Measurements from ENCODE around the gene MINDY4. TPM values are rescaled to one million over a fixed set of nuclear protein-coding genes. Genes with fewer than 3 reads are reported as not detected.

MINDY4 gene
- total and polyA plus RNA-seq, 2 donors = 1.5 to 1.7 TPM

GRCh38 chr7:30750683-30751650 lies 20.2 kb upstream of the MINDY4 start:
- Histone ChIP-seq H3K36me3 (ENCODE audit: control insufficient read depth in 2 of 2, insufficient read depth in 2 of 2, low read length in 1 of 2) (no peaks in the 10 kb centered on the region), H3K9me3 (ENCODE audit: control insufficient read depth in 2 of 2, insufficient read depth in 1 of 2, low read length in 1 of 2) (peaks cover 0 to 8% of the 10 kb centered on the region in 2 donors), H3K27me3 (ENCODE audit: control insufficient read depth in 2 of 2, insufficient read depth in 1 of 2, low read length in 1 of 2) (no peaks in the 10 kb centered on the region), H3K27ac (ENCODE audit: low read depth in 1 of 2, low read length in 1 of 2) (peak overlapping the region in 1 of 2 donors; percentile 11), H3K4me3 (ENCODE audit: low read length in 2 of 2) (no peak overlapping the region), H3K4me1 (ENCODE audit: control insufficient read depth in 2 of 2, insufficient read depth in 2 of 2, low read length in 2 of 2) (no peaks in the 10 kb centered on the region)
- 86% methylated on average over 16 of the region's 16 CpGs for WGBS
- no peak for DNase-seq (ENCODE audit: low read depth in 6 of 9, low spot score in 9 of 9)

DNA sequence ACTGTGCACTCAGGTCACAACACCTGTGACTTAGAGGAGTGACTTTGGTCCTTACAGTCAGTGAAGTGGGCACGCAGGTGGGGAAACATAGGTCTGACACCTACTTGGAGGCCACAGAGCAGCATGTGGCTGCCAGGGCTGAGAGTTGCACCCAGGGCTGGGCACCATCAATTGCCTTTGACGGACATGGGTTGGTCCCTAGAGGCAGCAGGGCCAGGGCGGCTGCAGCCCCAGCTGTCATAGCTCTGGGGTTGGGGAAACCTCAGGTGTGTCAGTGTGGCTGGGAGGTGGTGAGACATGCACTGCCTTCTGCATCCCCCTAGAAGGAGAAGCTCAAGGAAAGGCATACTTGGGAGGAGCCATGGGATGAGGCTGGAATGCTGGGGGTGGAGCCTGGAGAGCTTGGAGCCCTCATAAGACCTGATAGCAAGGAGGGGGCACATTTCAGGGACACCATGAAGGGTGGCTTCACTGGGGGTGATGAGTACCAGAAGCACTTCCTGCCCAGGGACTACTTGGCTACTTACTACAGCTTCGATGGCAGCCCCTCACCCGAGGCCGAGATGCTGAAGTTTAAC lies 19.4 kb upstream of the MINDY4 start, which contains the start of gene INMT:
TSS of gene INMT (plus strand) at position 440 of the 578 bp plus-strand sequence. CDS start at position 456, 16 bp downstream.
- H3K27ac ChIP-seq (ENCODE audit: low read depth in 1 of 2, low read length in 1 of 2) = peak within 1 kb of the TSS in 1 of 2 donors; percentile 11
- H3K27me3 ChIP-seq (ENCODE audit: control insufficient read depth in 2 of 2, insufficient read depth in 1 of 2, low read length in 1 of 2) = no peaks in the 10 kb centered on the region
- no peaks in the 10 kb centered on the region for H3K4me1 ChIP-seq (ENCODE audit: control insufficient read depth in 2 of 2, insufficient read depth in 2 of 2, low read length in 2 of 2)
- no peak within 1 kb of the TSS for H3K4me3 ChIP-seq (ENCODE audit: low read length in 2 of 2)
- DNase-seq (ENCODE audit: low read depth in 6 of 9, low spot score in 9 of 9) = no peak
- H3K9me3 ChIP-seq (ENCODE audit: control insufficient read depth in 2 of 2, insufficient read depth in 1 of 2, low read length in 1 of 2) = peaks cover 0 to 8% of the 10 kb centered on the region in 2 donors
- H3K36me3 ChIP-seq (ENCODE audit: control insufficient read depth in 2 of 2, insufficient read depth in 2 of 2, low read length in 1 of 2) = no peaks in the 10 kb centered on the region
- WGBS = 95% methylated on average over 6 of the region's 6 CpGs

DNA sequence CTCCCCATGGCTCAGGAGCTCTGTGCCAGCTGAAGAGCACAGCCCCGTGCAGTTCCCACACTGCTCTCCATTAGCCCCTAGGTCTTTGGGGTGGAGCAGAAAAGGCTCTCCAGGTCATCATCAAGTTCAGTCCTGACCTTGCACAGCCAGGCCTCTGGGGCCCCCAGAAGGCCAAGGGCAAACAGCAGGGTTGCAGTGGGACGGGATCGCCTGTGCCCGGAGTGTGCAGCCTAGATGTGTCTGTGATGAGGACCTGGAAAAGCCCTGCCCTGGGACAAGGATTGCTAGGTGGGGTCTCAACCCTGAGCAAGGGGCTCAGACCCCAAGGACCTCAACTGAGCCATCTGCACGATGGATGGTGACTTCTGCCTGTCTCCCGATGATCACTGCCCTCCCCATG lies 18.7 kb upstream of the MINDY4 start:
- 94% methylated on average over 6 of the region's 6 CpGs for WGBS
- H3K27ac ChIP-seq (ENCODE audit: low read depth in 1 of 2, low read length in 1 of 2) = no peak overlapping the region
- H3K9me3 ChIP-seq (ENCODE audit: control insufficient read depth in 2 of 2, insufficient read depth in 1 of 2, low read length in 1 of 2) = peaks cover 0 to 8% of the 10 kb centered on the region in 2 donors
- H3K4me1 ChIP-seq (ENCODE audit: control insufficient read depth in 2 of 2, insufficient read depth in 2 of 2, low read length in 2 of 2) = no peaks in the 10 kb centered on the region
- no peak overlapping the region for H3K4me3 ChIP-seq (ENCODE audit: low read length in 2 of 2)
- no peak for DNase-seq (ENCODE audit: low read depth in 6 of 9, low spot score in 9 of 9)
- no peaks in the 10 kb centered on the region for H3K27me3 ChIP-seq (ENCODE audit: control insufficient read depth in 2 of 2, insufficient read depth in 1 of 2, low read length in 1 of 2)
- H3K36me3 ChIP-seq (ENCODE audit: control insufficient read depth in 2 of 2, insufficient read depth in 2 of 2, low read length in 1 of 2) = no peaks in the 10 kb centered on the region

DNA sequence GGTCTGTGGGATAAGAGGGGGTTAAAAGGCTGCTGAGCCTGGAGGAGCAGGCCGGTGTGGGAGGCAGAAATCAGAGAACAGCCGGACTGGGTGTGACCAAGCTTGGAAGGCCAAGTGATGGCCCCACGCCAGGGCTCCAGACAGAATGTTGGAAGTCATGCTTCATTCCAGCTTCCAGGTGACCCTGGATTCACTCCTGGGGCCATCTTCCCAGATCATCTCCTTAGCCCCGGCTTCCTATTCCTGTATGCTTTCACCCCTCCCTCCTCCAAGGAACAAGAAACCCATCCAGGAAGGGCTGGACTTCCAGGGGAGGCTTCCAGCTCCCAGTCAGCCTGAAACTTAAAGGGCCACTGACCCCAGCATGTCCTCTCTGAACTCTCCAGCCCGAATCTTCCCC lies 18.2 kb upstream of the MINDY4 start:
- DNase-seq (ENCODE audit: low read depth in 6 of 9, low spot score in 9 of 9) = no peak
- no peak overlapping the region for H3K4me3 ChIP-seq (ENCODE audit: low read length in 2 of 2)
- no peak overlapping the region for H3K27ac ChIP-seq (ENCODE audit: low read depth in 1 of 2, low read length in 1 of 2)
- H3K9me3 ChIP-seq (ENCODE audit: control insufficient read depth in 2 of 2, insufficient read depth in 1 of 2, low read length in 1 of 2) = peaks cover 0 to 8% of the 10 kb centered on the region in 2 donors
- no peaks in the 10 kb centered on the region for H3K36me3 ChIP-seq (ENCODE audit: control insufficient read depth in 2 of 2, insufficient read depth in 2 of 2, low read length in 1 of 2)
- WGBS = 67% methylated on average over 5 of the region's 5 CpGs
- no peaks in the 10 kb centered on the region for H3K4me1 ChIP-seq (ENCODE audit: control insufficient read depth in 2 of 2, insufficient read depth in 2 of 2, low read length in 2 of 2)
- H3K27me3 ChIP-seq (ENCODE audit: control insufficient read depth in 2 of 2, insufficient read depth in 1 of 2, low read length in 1 of 2) = no peaks in the 10 kb centered on the region

DNA sequence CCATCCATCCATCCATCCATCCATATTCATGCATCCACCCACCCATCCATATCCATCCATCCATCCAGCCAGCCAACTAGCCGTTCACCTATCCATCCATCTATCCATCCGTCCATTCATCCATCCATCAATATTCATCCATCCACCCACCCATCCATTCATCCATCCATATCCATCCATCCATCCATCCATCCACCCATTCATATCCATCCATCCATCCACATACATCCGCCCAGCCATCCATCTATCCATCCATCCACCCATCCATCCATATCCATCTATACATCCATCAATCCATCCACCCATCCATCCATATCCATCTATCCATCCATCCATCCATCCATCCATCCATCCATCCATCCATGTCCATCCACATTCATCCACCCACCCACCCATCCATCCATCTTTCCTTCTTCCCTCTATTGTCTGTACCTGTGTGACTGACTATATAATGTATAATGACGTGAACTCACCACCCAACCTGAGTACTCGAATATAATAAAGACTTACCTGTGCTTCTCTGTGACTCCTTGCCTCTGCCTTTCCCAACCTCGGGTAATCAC lies 16.8 kb upstream of the MINDY4 start:
- H3K4me3 ChIP-seq (ENCODE audit: low read length in 2 of 2) = no peak overlapping the region
- H3K27ac ChIP-seq (ENCODE audit: low read depth in 1 of 2, low read length in 1 of 2) = no peak overlapping the region
- no peaks in the 10 kb centered on the region for H3K36me3 ChIP-seq (ENCODE audit: control insufficient read depth in 2 of 2, insufficient read depth in 2 of 2, low read length in 1 of 2)
- no peaks in the 10 kb centered on the region for H3K27me3 ChIP-seq (ENCODE audit: control insufficient read depth in 2 of 2, insufficient read depth in 1 of 2, low read length in 1 of 2)
- H3K9me3 ChIP-seq (ENCODE audit: control insufficient read depth in 2 of 2, insufficient read depth in 1 of 2, low read length in 1 of 2) = peaks cover 0 to 8% of the 10 kb centered on the region in 2 donors
- DNase-seq (ENCODE audit: low read depth in 6 of 9, low spot score in 9 of 9) = no peak
- H3K4me1 ChIP-seq (ENCODE audit: control insufficient read depth in 2 of 2, insufficient read depth in 2 of 2, low read length in 2 of 2) = no peaks in the 10 kb centered on the region
- 95% methylated on average over 6 of the region's 6 CpGs for WGBS

DNA sequence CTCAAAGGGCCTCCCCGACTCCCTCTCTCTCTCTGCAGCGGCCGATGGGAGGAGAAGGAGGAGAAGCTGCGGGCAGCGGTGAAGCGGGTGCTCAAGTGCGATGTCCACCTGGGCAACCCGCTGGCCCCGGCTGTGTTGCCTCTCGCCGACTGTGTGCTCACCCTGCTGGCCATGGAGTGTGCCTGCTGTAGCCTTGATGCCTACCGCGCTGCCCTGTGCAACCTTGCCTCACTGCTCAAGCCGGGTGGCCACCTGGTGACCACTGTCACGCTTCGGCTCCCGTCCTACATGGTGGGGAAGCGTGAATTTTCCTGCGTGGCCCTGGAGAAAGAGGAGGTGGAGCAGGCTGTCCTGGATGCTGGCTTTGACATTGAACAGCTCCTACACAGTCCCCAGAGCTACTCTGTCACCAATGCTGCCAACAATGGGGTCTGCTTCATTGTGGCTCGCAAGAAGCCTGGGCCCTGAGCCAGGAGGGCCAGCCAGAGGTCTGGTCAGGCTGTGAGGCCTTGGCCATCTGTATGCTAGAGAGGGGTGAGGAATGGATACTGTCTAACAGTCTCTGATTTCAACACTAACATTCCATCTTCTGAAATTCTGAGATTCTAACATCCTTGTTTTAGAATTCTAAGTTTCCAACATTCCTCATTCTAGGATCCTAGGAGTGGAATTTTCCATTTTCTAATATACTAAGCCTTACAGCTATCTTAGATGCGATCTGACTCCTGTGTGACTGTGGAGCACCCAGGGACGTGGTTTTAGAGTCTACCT lies 15.6 kb upstream of the MINDY4 start:
- H3K36me3 ChIP-seq (ENCODE audit: control insufficient read depth in 2 of 2, insufficient read depth in 2 of 2, low read length in 1 of 2) = no peaks in the 10 kb centered on the region

DNA sequence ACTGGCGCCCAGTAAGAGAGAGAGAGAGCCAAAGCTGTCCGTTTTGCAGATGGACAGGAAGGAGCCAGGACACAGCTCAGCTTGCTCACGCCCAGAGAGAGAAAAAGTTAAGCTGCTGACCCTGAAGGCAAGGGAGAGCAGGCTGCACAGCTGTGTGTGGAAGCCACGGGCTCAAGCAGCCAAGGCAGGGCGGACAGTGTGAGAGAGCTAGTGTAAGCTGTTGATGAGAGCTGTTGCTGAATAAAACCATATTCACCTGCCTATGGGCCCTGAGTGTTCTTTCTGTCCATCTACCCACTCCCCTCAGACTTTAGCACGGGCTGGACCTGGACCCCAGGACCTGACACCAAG lies 13.9 kb upstream of the MINDY4 start:
- Histone ChIP-seq H3K4me3 (ENCODE audit: low read length in 2 of 2) (no peak overlapping the region), H3K36me3 (ENCODE audit: control insufficient read depth in 2 of 2, insufficient read depth in 2 of 2, low read length in 1 of 2) (no peaks in the 10 kb centered on the region), H3K27ac (ENCODE audit: low read depth in 1 of 2, low read length in 1 of 2) (no peak overlapping the region), H3K27me3 (ENCODE audit: control insufficient read depth in 2 of 2, insufficient read depth in 1 of 2, low read length in 1 of 2) (no peaks in the 10 kb centered on the region), H3K4me1 (ENCODE audit: control insufficient read depth in 2 of 2, insufficient read depth in 2 of 2, low read length in 2 of 2) (no peaks in the 10 kb centered on the region), H3K9me3 (ENCODE audit: control insufficient read depth in 2 of 2, insufficient read depth in 1 of 2, low read length in 1 of 2) (no peaks in the 10 kb centered on the region)
- no peak for DNase-seq (ENCODE audit: low read depth in 6 of 9, low spot score in 9 of 9)
- 91% methylated on average over 6 of the region's 6 CpGs for whole genome bisulfite sequencing

More for the DNA sequence above, 15.6 kb upstream of the MINDY4 start:
- Histone ChIP-seq H3K9me3 (ENCODE audit: control insufficient read depth in 2 of 2, insufficient read depth in 1 of 2, low read length in 1 of 2) (peaks cover 0 to under 1% of the 10 kb centered on the region in 2 donors), H3K4me1 (ENCODE audit: control insufficient read depth in 2 of 2, insufficient read depth in 2 of 2, low read length in 2 of 2) (no peaks in the 10 kb centered on the region), H3K27ac (ENCODE audit: low read depth in 1 of 2, low read length in 1 of 2) (no peak overlapping the region), H3K4me3 (ENCODE audit: low read length in 2 of 2) (no peak overlapping the region), H3K27me3 (ENCODE audit: control insufficient read depth in 2 of 2, insufficient read depth in 1 of 2, low read length in 1 of 2) (no peaks in the 10 kb centered on the region)
- WGBS = 96% methylated on average over 22 of the region's 22 CpGs
- no peak for DNase-seq (ENCODE audit: low read depth in 6 of 9, low spot score in 9 of 9)

- H3K9me3 ChIP-seq (ENCODE audit: control insufficient read depth in 2 of 2, insufficient read depth in 1 of 2, low read length in 1 of 2) = no peaks in the 10 kb centered on the region
- no peak overlapping the region for H3K4me3 ChIP-seq (ENCODE audit: low read length in 2 of 2)
- 95% methylated on average over 3 of the region's 3 CpGs for WGBS
- DNase-seq (ENCODE audit: low read depth in 6 of 9, low spot score in 9 of 9) = no peak
- H3K27ac ChIP-seq (ENCODE audit: low read depth in 1 of 2, low read length in 1 of 2) = no peak overlapping the region
- peaks cover 0 to under 1% of the 10 kb centered on the region in 2 donors for H3K27me3 ChIP-seq (ENCODE audit: control insufficient read depth in 2 of 2, insufficient read depth in 1 of 2, low read length in 1 of 2)
- no peaks in the 10 kb centered on the region for H3K4me1 ChIP-seq (ENCODE audit: control insufficient read depth in 2 of 2, insufficient read depth in 2 of 2, low read length in 2 of 2)
- H3K36me3 ChIP-seq (ENCODE audit: control insufficient read depth in 2 of 2, insufficient read depth in 2 of 2, low read length in 1 of 2) = no peaks in the 10 kb centered on the region
Observed at GRCh38 chr7:30760514-30761213, 10.6 kb upstream of the MINDY4 start.
